G401.6 (cell line): Measurements from ENCODE around the gene ATAD5.
"Not testable (repeated sequence)": the region's sequence is repeated elsewhere in the genome, so short reads cannot be mapped to it uniquely, and the experiment has no call there.

Experiments
- FAIRE-seq: peaks from 2 replicates; lab custom pipeline; 2012; peaks lifted over from hg19 to GRCh38; lab: Jason Lieb, UNC

Gene ATAD5, protein sequence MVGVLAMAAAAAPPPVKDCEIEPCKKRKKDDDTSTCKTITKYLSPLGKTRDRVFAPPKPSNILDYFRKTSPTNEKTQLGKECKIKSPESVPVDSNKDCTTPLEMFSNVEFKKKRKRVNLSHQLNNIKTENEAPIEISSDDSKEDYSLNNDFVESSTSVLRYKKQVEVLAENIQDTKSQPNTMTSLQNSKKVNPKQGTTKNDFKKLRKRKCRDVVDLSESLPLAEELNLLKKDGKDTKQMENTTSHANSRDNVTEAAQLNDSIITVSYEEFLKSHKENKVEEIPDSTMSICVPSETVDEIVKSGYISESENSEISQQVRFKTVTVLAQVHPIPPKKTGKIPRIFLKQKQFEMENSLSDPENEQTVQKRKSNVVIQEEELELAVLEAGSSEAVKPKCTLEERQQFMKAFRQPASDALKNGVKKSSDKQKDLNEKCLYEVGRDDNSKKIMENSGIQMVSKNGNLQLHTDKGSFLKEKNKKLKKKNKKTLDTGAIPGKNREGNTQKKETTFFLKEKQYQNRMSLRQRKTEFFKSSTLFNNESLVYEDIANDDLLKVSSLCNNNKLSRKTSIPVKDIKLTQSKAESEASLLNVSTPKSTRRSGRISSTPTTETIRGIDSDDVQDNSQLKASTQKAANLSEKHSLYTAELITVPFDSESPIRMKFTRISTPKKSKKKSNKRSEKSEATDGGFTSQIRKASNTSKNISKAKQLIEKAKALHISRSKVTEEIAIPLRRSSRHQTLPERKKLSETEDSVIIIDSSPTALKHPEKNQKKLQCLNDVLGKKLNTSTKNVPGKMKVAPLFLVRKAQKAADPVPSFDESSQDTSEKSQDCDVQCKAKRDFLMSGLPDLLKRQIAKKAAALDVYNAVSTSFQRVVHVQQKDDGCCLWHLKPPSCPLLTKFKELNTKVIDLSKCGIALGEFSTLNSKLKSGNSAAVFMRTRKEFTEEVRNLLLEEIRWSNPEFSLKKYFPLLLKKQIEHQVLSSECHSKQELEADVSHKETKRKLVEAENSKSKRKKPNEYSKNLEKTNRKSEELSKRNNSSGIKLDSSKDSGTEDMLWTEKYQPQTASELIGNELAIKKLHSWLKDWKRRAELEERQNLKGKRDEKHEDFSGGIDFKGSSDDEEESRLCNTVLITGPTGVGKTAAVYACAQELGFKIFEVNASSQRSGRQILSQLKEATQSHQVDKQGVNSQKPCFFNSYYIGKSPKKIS (N-terminal part only)

GRCh38 chr17:30831663-30832437 is at the start of gene ATAD5:
ATAD5 (plus strand) TSS chr17:30831966; CDS start chr17:30832348, 382 bp downstream.
- peak; percentile 95 for FAIRE-seq

DNA sequence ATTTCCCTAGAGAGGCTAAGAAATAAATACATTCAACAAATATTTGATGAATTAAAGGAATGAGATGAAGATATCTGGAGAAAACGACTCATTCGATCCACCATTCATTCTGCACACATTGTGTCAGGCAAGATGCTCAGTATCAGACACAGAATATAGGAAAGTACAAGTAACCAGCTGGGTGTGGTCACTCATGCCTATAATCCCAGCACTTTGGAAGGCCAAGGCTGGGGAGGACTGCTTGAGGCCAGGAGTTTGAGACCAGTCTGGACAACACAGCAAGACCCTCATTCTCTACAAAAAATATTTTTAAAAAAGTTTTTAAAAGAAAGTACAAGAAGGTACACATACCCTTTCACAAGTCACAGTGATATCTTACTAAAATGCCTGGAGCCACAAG is 49.6 kb upstream of the ATAD5 start:
- FAIRE-seq = no peak

- peak; percentile 8 for FAIRE-seq
These were observed 42.8 kb upstream of the ATAD5 start for GRCh38 chr17:30788918-30789317.

- FAIRE-seq = peak; percentile 44
These were observed 41.5 kb upstream of the ATAD5 start for GRCh38 chr17:30790279-30790678.

GRCh38 chr17:30793282-30793977 is 38.3 kb upstream of the ATAD5 start:
- FAIRE-seq = peak; percentile 19

DNA sequence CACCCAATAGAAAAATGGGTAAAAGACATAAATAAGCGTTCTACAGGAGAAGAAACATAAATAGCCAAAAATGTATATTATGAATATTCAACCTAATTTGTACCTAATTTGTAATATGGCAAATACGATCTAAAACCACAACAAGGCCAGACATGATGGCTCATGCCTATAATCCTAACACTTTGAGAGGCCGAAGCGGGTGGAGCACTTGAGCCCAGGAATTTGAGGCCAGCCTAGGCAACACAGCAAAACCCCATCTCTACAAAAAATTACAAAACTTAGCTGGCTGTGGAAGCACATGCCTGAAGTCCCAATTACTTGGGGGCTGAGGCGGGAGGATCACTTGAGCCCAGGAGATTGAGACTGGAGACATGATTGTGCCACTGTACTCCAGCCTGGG is 37.4 kb upstream of the ATAD5 start:
- no peak for FAIRE-seq

DNA sequence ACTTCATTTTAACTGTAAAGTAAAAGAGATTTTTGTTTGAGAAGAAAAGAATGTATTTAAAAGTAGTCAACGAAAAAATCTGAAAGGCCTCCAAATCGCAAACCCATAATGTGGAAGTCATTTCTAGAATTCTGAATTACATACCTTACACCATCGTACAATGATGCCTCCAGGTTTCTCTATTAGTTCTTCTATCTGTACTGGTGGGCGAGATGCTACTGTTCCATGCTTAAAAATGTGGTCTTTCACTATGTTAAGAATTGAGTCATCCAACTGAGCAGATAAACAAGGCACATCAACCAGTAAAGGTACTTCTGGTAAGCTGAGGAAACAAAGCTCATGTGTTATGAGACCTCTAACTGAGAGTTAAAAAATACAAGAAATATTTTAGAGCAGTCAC is 35.8 kb upstream of the ATAD5 start:
- no peak for FAIRE-seq

DNA sequence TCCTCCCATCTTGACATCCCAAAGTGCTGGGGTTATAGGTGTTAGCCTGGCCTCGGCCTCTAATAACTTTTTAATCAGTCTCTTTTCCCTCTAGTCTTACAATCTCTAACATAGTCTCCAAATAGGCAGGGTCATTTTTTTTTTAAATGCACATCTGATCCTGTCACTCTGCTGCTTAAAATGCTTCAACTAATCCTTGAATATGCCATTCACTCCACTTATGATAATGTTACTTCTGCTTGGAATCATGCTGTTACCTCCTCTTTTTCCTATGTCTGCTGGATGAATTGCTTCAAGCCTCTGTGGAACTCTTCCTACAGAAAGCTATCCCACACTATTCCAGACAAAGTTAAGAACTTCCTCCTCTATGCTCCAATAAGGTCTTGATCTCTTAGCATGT is 30.1 kb upstream of the ATAD5 start:
- FAIRE-seq = no peak

GRCh38 chr17:30805944-30806456 is 25.8 kb upstream of the ATAD5 start:
- no peak for FAIRE-seq

GRCh38 chr17:30807896-30808295 is 23.9 kb upstream of the ATAD5 start:
- no peak for FAIRE-seq

- FAIRE-seq = no peak
These were observed 22.9 kb upstream of the ATAD5 start for GRCh38 chr17:30808785-30809286.

DNA sequence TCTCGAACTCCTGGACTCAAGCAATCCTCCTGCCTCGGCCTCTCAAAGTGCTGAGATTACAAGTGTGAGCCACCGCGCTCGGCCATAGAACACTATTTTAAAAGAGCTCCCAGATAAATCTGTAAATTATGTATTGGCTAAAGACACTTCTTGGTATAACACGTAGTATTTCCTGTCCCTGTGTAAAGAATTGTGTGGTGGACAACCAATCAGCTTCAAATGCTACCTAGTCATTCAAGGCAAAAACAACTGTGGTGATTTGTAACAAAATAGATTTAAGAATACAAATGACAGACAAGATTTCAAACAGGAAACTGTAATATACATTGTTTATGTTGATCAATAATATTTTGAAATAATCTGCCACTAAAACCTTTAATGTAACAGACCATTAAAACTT is 21.9 kb upstream of the ATAD5 start:
- no peak for FAIRE-seq

GRCh38 chr17:30812218-30813177 is 19.3 kb upstream of the ATAD5 start:
- FAIRE-seq = no peak

GRCh38 chr17:30814236-30814635 is 17.5 kb upstream of the ATAD5 start:
- FAIRE-seq = not testable (repeated sequence)

DNA sequence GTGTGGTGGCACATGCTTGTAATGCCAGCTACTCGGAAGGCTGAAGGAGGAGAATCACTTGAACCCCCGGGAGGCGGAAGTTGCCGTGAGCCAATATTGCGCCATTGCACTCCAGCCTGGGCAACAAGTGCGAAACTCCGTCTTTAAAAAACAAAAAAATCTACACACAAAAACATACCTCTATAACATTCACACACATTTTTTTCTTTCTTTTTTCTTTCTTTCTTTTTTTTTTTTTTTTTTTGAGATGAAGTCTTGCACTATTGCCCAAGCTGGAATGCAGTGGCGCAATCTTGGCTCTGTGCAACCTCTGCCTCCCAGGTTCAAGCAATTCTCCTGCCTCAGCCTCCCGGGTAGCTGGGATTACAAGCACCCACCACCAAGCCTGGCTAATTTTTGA is 16.9 kb upstream of the ATAD5 start:
- FAIRE-seq = not testable (repeated sequence)

- FAIRE-seq = no peak
These were observed 15.6 kb upstream of the ATAD5 start for GRCh38 chr17:30816165-30816564.

GRCh38 chr17:30819971-30820705 is 11.6 kb upstream of the ATAD5 start:
- FAIRE-seq = no peak

- no peak for FAIRE-seq
These were observed 9.7 kb upstream of the ATAD5 start for GRCh38 chr17:30821871-30822723.
